GM21367 (cell line): ENCODE results near the gene TRAPPC13.
"Not testable (repeated sequence)": the region's sequence is repeated elsewhere in the genome, so short reads cannot be mapped to it uniquely, and the experiment has no call there.

Experiments
- ATAC-seq: cut with Tn5 transposase; IDR thresholded peaks from one replicate; pipeline ENCODE4 v1.9.1; 2021; ENCODE audit not compliant: unreplicated experiment

TRAPPC13 gene, protein sequence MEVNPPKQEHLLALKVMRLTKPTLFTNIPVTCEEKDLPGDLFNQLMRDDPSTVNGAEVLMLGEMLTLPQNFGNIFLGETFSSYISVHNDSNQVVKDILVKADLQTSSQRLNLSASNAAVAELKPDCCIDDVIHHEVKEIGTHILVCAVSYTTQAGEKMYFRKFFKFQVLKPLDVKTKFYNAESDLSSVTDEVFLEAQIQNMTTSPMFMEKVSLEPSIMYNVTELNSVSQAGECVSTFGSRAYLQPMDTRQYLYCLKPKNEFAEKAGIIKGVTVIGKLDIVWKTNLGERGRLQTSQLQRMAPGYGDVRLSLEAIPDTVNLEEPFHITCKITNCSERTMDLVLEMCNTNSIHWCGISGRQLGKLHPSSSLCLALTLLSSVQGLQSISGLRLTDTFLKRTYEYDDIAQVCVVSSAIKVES

DNA sequence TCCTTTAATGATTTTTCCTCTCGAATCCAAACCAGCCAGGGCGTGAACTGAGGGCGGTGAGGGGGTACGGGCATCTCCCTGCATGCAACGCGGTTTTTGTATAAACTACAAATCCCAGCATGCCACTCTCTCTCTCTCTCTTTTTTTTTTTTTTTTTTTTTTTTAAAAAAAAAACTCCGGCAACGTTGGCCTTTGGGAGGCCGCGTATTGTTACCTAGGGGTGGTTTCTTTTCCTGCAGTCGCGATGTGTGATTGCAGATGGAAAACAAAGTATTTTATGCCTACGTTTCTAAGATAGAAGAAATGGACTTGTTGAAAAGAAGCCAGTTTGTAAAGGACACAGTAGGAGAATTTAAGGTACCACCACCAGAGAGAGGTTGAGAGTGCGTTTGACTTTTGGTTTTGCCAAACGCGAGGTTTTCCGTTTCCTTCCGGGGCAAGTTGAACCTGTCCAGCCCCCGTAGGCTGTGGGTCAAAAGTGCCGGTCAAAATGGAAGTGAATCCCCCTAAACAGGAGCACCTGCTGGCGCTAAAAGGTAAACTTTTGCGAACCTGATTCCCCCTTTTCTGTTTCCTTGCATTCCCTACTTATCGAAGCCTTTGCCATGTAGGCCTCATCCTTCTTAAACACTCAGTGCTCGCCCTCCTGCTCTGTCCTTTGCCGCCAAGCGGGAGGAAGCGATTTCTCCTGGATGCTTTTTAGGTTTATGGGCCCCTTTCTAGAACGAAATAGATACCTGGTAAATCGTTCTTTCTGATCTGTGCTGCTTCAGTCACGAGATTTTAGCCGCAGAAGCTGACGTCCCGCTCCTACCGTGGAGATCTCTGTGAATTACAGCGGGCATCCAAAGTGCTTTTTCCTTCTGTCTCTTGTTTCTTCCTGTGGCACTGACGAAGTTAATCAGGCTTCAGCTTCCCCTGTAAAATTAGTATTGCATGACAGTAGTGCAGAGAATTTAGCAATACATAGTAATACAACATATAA is at the start of gene TRAPPC13, which contains the start of gene SHLD3:
Gene TRAPPC13, plus strand, starts transcription at position 457 of the 985 bp plus-strand sequence. Its CDS starts 34 bp downstream, at position 491.
Gene SHLD3, plus strand, starts transcription at position 457 of the 985 bp plus-strand sequence. CDS start 4,561 bp downstream, outside the sequence.
- ATAC-seq = peak; percentile 56

DNA sequence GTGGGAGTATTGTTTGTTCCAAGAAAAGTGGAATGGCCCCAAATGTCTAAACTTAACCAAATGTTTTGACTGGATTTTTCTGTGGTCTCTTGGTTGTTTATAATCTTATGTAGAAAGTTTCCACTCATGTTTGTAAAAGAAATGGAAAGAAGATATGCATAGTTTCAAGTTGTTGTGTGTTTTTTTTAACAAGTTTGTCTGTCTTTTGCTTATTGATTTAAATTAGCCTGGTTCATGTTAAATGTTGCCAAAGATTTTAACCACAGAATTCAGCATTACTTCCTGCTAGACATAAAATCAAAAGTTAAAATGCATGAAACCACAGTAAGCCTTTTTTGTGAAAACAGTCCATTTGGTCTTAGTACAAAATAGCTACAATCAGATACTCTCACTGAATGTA is 47.7 kb upstream of the TRAPPC13 start:
- no peak for ATAC-seq

DNA sequence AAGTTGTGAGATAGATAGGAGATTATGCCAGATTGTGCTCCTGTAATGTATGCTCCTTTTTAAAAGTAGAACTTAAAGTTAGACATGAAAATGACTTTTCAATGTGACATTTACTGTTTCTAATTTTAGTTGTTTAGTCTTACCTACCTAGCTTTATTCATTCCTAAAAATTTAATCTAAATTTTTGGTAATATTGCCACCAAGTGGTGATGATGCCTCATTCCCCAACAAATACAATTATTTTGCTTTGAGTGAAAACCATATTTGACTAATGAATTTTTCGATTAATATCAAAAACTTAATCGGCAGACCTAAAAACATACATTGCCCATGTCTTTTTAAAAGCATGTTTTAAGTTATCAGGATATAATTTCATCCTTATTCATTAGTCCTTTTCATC is 36.1 kb upstream of the TRAPPC13 start:
- no peak for ATAC-seq

DNA sequence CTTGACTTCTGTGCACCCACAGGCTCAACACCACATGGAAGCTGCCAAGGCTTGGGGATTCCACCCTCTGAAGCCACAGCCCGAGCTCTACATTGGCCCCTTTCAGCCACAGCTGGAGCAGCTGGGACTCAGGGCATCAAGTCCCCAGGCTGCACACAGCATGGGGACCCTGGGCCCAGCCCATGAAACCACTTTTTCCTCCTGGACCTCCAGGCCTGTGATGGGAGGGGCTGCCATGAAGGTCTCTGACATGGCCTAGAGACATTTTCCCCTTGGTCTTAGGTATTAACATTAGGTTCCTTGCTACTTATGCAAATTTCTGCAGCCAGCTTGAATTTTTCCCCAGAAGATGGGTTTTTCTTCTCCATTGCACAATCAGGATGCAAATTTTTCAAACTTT is 23.1 kb upstream of the TRAPPC13 start:
- not testable (repeated sequence) for ATAC-seq

DNA sequence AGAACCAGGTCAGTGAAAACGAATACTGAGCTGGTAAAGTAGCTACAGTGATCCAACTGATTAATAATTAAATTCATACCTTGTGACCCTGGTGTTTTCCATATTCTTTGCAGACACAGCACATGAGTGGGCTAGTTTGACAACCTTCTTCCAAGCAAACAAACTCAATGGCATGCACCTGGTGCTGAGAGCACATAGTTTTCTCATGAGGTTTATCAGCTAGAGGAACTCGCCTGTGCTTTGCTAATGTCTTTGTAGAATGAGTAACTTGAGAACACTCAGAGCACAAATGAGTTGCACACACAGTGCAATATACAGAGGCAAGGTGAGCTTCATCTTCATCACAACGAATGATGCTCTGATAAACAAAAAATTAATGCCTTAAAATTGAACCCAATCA is 13.3 kb upstream of the TRAPPC13 start:
- ATAC-seq = no peak

DNA sequence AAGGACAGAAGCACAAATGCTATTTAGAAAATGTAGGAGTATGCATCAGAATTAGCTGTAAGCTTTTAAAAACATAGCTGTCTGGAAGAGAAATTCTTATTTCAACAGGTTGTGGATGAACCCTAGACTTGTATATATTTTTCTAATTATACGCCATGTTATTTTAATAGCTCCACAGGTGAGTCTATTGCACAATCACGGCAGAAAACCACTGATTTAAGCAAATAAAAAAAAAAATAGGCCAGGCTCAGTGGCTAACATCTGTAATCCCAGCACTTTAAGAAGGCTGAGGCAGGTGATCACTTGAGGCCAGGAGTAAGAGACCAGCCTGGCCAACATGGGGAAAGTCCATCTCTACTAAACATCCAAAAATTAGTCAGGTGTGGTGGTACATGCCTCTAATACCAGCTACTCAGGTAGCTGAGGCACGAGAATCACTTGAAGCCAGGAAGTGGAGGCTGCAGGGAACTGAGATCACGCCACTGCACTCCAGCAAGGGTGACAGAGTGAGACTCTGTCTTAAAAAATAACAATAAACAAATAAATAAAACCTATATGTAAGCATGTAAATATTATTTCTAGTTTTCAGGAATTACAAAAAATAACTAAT is 12.4 kb upstream of the TRAPPC13 start:
- ATAC-seq = no peak

DNA sequence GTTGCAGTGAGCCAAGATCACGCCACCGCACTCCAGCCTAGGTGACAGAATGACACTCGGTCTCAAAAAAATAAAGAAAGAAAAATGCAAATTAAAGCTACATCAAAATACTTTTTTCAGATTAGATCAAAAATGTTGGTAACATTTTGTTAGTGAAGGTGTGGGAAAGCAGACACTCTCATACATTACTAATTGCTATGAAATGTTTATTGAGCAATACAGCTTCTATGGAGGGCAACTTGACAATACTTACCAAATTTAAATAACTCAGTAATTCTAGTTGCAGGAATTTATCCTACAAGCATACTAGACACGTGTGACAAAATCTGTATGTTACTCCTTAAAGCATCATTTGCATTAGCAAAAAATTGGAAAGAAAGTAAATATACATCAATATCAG is 4.8 kb upstream of the TRAPPC13 start:
- ATAC-seq = no peak

DNA sequence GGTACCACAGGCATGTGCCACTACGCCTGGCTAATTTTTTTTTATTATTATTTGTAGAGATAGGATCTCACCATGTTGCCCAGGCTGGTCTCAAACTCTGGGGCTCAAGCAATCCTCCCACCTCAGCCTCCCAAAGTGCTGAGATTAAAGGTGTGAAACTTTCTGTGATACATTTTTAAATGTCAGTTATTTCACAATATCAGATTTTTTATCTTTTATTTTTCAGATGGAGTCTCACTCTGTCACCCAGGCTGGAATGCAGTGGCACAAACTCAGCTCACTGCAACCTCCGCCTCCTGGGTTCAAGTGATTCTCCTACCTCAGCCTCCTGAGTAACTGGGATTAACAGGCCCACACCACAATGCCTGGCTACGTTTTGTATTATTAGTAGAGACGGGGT is 2.9 kb upstream of the TRAPPC13 start:
- not testable (repeated sequence) for ATAC-seq

DNA sequence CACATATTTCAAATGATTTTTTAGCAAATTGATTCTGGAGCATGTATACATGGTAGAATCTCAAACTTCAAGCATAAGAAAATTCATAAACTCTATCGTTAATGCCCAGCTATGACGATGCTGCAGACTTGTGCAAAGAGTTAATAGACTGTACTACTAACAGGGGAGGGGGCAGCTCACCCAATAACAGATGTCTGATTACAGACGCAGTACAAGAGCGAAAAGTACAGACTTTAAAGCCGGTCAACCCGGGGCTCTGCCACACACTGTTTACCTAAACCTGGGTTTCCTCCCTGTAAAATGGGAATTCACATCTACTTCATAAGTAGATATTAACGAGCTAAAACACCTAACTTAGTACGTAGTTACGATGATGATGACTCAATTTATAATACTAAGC is 1.3 kb upstream of the TRAPPC13 start:
- no peak for ATAC-seq

DNA sequence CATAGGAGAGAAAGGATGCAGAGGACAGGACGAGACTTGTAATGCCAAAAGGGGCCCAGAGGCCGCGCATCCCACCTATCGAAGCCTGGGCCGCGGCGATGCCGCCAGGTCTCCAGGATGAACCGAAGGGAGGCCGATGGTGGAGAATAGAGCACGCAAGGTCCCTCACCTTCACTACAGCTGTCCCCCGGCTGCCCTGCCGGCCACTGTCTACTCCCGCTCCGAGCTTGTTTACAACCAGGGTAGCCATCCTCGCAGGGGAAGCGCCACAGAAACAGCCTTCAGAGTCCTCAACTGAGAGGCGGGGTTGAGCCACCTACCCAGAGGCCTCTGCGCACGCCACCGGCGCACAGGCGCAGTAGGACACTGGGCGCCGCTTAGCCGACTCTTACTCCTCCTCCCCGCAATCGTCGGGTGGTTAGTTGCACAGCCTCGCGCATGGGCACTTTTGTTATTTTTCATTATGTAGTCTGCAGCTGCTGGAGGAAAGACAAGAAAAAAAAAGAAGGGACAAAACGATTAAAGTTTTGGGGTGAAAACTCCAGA is 729 bp upstream of the TRAPPC13 start, which contains the start of gene TRIM23:
Gene TRIM23, minus strand, starts transcription at position 309 of the 546 bp plus-strand sequence. Its CDS starts 59 bp downstream, at position 250.
- ATAC-seq = peak; percentile 94

DNA sequence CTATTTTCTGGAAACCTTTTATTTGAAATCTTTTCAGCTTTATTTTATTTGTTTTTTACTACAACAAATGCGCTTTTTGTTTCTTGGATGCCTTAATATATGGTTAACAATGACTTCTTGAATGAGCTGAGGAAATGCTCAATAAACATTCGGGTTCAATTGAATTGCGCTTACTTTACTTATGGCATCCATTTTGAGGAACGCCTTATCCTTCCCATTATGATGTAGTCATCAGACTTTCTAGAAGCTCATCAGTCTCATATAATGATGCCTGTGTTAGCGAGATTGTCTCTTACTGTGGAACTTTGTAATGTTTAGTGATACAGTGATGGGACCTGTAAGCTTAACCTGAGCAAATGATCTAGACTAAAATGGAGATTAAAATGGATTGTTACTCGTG is 916 bp downstream of the TRAPPC13 start:
- no peak for ATAC-seq

DNA sequence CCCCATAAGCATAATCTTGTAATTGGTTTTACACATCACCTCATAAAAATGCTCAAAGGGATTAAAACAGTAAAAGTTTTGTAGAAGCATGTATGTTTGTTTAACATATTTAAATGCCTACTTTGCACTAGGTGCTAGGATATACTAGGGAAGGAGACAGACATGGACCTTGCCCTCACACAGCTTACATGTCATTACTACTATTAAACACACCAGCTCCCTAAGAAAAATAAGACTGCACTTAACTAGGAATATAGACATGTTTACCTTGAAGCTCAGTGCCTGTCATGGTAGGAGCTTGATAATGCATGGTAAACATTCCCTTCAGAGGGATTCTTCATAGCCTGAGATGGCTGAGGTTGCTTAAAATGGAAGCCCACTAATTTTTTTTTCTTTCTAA is 6.2 kb downstream of the TRAPPC13 start:
- ATAC-seq = no peak

DNA sequence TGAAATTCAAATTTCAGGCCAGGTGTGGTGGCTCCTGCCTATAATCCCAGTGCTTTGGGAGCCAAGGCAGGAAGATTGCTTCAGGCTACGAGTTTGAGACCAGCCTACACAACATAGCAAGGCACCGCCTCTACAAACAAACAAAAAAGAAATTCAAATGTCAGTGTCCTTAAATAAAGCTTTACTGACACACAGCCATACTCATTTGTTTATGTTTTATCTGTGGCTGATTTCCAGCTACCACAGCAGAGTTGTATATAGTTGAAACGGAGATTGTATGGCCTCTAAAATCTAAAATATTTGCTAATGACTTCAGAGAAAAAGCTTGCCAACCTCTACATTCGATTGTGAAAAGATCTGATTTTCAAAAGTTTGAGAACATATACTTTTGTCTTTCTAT is 15.4 kb downstream of the TRAPPC13 start:
- no peak for ATAC-seq

DNA sequence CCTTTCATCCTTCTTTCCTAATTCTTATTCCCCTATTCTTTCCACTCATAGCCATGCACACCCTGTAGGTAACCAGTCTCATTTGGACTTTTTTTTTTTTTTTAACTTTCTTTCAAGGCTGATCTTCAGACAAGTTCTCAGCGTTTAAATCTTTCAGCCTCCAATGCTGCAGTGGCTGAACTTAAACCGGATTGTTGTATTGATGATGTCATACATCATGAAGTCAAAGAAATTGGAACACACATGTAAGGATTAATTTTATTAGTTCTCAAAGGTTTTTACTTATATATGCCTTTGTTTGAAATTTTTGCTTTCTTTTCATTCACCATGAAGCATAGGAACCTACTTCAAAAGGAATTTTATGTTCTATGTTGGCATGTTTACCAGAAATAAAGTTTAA is 22.1 kb downstream of the TRAPPC13 start:
- no peak for ATAC-seq

DNA sequence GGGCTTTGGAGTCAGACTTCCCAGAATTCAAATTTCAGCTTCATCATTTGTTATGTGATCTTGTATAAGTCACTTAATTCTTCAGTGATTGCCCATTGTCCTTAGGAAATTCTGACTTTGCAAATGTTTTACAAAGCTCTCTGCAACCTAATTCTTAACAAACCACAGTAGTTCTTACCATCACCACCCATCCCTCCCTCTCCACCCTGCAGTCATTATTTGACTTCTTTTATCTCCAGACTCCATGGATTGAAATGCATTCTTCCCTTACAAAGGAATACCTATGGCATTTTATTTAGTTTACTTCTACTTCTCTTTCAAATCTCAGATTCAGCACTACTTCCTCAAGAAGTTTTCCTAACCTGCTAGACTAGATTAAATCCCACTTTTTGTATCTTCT is 23.1 kb downstream of the TRAPPC13 start:
- ATAC-seq = no peak

DNA sequence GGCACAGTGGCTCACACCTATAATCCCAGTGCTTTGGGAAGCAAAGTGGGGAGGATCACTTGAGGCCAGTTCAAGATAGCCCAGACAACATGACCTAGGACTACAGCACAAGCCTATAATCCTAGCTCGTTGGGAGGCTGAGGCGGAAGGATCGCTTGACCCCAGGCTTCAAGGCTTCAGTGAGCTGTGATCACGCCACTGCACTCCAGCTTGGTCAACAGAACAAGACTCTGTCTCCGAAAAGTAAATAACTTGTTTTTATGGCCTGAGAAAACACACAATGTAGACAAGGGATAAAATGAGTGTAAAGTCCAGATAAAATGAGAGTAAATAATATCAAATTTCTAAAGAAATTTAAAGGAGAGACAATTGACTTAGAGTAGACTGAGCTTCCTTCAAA is 26.3 kb downstream of the TRAPPC13 start:
- no peak for ATAC-seq

DNA sequence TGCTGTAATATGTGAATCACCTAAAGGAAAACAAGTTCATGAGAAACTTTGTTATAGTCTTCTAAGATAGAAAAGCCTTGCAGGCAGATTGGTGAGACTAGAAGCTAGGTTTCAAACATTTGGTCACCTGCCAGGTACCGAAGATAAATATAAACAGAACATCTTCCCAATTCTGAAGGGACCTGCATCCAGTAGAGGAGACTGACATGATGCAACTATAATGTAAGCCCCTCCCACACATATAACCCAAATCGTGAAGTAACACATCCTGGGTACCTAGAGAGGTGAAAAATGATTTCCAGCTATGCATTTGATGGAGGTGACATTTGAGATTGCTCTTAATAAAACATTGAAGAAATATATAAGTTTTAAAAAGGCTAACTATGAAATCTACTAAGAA is 29.9 kb downstream of the TRAPPC13 start:
- ATAC-seq = no peak

DNA sequence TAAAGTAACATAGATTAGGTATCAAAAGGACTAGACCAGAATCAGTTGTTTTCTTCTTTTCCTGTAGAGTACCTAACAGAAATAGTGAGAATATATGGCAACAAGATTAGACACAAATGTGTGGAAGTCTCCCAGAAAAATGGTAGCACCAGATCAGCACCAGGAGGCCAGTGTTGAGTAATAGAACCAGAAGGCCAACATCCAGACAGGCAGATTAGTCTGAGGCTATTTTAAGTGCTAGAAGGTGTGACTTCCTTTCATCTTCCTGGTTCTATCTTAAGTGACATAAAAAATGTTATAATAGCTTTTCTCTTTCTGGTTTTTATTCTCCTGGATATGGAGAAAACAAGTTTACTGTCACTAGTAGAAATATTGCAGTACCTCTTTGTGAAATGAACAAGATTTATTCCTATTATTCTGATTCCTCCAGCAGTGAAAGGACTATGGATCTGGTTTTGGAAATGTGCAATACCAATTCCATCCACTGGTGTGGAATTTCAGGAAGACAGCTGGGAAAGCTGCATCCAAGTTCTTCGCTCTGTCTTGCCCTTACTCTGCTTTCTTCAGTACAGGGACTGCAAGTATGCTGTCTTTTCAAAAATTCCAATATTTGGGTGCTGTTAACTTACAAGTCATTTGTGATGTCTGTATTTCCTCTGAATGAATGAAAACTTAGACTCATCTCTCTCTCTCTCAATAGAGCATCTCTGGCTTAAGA is 39.1 kb downstream of the TRAPPC13 start:
- ATAC-seq = no peak

DNA sequence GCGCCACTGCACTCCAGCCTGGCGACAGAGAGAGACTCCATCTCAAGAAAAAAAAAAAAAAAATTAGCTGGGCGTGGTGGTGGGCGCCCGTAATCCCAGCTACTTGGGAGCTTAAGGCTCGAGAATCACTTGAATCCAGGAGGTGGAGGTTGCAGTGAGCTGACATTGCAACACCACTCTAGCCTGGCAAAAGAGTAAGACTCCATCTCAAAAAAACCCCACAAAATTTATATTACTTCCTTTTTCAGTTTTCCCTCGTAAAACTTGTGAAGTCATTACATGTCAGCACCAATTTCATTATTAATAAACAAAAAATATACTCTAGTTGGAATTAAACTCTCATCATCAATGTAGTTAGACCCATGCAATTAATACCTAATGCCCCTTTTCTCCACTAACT is 43.9 kb downstream of the TRAPPC13 start:
- ATAC-seq = no peak

DNA sequence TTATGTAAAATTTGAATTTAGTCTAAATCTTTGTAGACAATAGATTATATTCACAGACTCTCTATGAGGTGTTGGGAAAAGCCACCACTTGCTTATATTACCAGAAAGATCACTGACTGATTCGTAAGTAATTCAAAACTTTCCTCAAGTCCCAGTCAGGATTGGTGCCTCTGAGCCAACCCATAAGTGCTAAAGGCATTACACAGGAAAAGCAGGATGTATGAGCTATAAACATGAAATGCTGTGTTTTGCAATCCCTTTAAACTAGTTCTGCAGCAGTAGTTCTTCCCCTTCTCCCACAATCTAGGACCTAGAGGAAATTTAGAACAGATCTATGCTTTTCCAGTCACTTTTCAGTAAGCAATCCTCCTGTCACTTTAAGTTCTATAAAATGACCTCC is 48.0 kb downstream of the TRAPPC13 start:
- no peak for ATAC-seq
